Skeletal muscle tissue (tissue), 4 donors: ENCODE results near the gene TMEM233. TPM values are rescaled to one million over a fixed set of nuclear protein-coding genes. Genes with fewer than 3 reads are reported as not detected.
"Not testable (repeated sequence)": the region's sequence is repeated elsewhere in the genome, so short reads cannot be mapped to it uniquely, and the experiment has no call there.

Experiments
- H3K27ac ChIP-seq: one replicate; pipeline ENCODE4 v1.7.0; 2013; ENCODE audit warnings: mild to moderate bottlenecking, low read depth, low read length, inconsistent platforms
- H3K27me3 ChIP-seq, 3 donors: one replicate each; pipeline ENCODE4 v1.7.0; 2013; ENCODE audit warnings: low read length in 3 of 3; ENCODE audit not compliant: control insufficient read depth in 3 of 3, insufficient read depth in 3 of 3
- H3K36me3 ChIP-seq, 3 donors: one replicate each; pipeline ENCODE4 v1.7.0; 2013; ENCODE audit warnings: low read length in 3 of 3; ENCODE audit not compliant: control insufficient read depth in 3 of 3, insufficient read depth in 3 of 3
- H3K4me1 ChIP-seq, 3 donors: one replicate each; pipeline ENCODE4 v1.7.0; 2013; ENCODE audit warnings: low read length in 3 of 3, mild to moderate bottlenecking in 3 of 3; ENCODE audit not compliant: control insufficient read depth in 3 of 3, insufficient read depth in 3 of 3
- H3K4me3 ChIP-seq, 3 donors: one replicate each; pipeline ENCODE4 v1.7.0; 2013; ENCODE audit warnings: low read length in 3 of 3
- H3K9ac ChIP-seq, 3 donors: one replicate each; pipeline ENCODE4 v1.7.0; 2013; ENCODE audit warnings: low read length in 3 of 3, mild to moderate bottlenecking in 3 of 3, moderate library complexity in 2 of 3, low read depth in 1 of 3
- H3K9me3 ChIP-seq, 3 donors: one replicate each; pipeline ENCODE4 v1.7.0; 2013; ENCODE audit warnings: low read length in 3 of 3; ENCODE audit not compliant: control insufficient read depth in 3 of 3
- total RNA-seq: library from RNA; depleted of rRNA; stranded (reverse); fragments of >200 nt; gene quantifications from one replicate; pipeline ENCODE4 v1.2.3, GENCODE V29; 2014
- donor health status: Osteomylitis.

Gene TMEM233
- total RNA-seq, 1 donor from 2014 or later, result 1.0 TPM

DNA sequence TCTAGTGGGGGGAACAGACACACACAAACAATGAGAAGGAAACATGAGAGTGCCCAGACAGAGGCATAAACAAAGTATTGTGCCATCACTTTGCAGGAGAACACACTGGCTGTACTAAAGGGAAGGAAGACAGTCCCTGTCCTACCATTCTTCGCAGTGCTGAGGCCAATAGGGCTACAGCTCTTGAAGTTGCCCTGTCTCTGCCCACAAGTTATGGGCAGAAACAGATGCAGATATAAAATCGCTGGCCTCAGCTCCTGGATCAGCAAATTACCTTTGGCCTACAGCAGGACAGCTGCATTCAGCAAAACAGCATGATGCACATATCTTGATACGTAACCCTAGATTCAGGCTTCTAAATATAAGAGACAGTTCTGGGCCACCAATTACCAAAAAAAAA, 51.4 kb downstream of the TMEM233 start:
- H3K9me3 ChIP-seq, result no peaks in the 10 kb centered on the region
- peak overlapping the region; percentile 77 for H3K27ac ChIP-seq
- H3K36me3 ChIP-seq, result peaks cover 0 to 4% (median 0%) of the 10 kb centered on the region in 3 donors
- no peak overlapping the region for H3K9ac ChIP-seq
- no peaks in the 10 kb centered on the region for H3K27me3 ChIP-seq
- peak overlapping the region in 2 of 3 donors; percentile 15 to 35 for H3K4me3 ChIP-seq
- H3K4me1 ChIP-seq, result peaks cover 12 to 17% (median 13%) of the 10 kb centered on the region in 3 donors

DNA sequence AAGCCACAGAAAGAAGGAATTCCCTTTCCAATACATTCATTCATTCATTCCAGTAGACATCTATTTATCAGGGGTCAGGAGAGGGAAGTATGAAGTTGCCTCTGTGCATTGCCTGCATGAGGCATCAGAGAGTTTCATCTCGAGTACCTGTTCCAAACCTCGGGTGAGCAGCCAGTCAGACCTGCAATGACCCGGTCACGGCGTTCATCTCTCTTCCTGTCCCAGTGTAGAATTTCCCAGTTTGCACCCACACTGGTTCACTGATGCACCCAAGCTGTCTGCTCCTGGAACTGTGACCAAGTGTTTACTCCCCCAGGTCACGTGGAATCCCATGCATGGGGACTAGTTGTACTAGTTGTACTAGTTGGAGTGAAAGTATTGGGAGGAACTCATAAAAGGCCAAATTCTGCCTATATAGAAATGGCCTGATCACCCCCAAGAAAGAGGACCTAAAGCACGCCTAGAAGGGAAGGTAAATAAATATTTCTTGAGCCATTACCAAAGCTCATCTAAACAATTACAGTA, 52.0 kb downstream of the TMEM233 start:
- peak overlapping the region; percentile 77 for H3K27ac ChIP-seq
- no peaks in the 10 kb centered on the region for H3K27me3 ChIP-seq

DNA sequence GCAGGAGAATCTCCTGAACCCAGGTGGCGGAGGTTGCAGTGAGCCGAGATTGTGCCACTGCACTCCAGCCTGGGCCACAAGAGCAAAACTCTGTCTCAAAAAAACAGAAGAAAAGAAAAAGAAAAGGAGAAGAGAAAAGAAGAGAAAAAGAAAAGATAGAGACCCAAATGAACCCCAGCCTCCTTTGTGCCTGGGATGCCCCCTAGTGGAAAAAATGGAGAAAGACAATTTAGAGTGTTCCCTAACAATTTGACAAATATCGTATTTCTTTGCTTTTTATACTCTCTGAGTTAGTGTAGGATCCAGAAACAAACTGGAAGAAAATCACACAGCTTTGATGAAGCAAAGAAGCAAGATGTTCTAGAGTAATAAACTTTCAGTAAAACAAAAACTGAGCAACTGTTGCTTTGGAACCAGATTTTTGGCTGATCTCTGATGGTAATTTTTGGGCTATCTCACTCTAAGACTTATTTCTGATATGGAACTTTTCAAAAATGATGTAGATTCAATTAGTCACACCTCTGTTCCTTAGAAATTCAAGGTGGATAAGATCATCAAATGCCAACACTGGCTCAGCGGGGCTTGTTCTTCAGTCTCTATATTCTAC, 55.7 kb downstream of the TMEM233 start:
- H3K27me3 ChIP-seq, result no peaks in the 10 kb centered on the region
- H3K4me1 ChIP-seq, result peaks cover 8 to 11% (median 10%) of the 10 kb centered on the region in 3 donors
- H3K9ac ChIP-seq, result no peak overlapping the region
- no peak overlapping the region for H3K27ac ChIP-seq
- H3K9me3 ChIP-seq, result peaks cover 0 to 4% (median 0%) of the 10 kb centered on the region in 3 donors
- no peaks in the 10 kb centered on the region for H3K36me3 ChIP-seq
- no peak overlapping the region for H3K4me3 ChIP-seq

More for the DNA sequence above, 52.0 kb downstream of the TMEM233 start:
- H3K4me1 ChIP-seq, result peaks cover 12 to 17% (median 13%) of the 10 kb centered on the region in 3 donors
- H3K9me3 ChIP-seq, result no peaks in the 10 kb centered on the region
- peak overlapping the region in 1 of 3 donors; percentile 2 for H3K4me3 ChIP-seq
- H3K9ac ChIP-seq, result no peak overlapping the region
- H3K36me3 ChIP-seq, result peaks cover 0 to 4% (median 0%) of the 10 kb centered on the region in 3 donors

DNA sequence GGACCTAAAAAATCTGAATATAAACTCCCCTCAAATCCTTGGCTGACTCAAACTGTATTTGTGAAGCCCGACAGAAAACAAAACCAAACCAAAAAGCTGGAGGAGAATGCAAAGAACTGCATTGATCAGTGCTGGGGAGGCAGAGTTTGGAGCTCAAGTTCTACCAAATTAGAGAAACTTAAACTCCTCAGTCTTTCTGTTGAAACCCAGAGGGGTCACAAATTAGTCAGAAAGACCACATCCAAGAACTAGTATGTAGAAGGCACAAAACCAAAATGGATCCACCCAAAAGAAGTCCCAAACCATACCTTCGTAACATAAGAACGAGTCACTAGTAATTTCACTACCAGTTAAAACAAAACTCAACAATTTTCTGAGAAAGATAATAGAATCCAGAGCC, 59.1 kb downstream of the TMEM233 start:
- H3K9me3 ChIP-seq, result peaks cover 0 to 4% (median 0%) of the 10 kb centered on the region in 3 donors
- H3K4me3 ChIP-seq, result no peak overlapping the region
- H3K36me3 ChIP-seq, result no peaks in the 10 kb centered on the region
- H3K4me1 ChIP-seq, result no peaks in the 10 kb centered on the region
- no peaks in the 10 kb centered on the region for H3K27me3 ChIP-seq
- H3K9ac ChIP-seq, result no peak overlapping the region
- no peak overlapping the region for H3K27ac ChIP-seq

DNA sequence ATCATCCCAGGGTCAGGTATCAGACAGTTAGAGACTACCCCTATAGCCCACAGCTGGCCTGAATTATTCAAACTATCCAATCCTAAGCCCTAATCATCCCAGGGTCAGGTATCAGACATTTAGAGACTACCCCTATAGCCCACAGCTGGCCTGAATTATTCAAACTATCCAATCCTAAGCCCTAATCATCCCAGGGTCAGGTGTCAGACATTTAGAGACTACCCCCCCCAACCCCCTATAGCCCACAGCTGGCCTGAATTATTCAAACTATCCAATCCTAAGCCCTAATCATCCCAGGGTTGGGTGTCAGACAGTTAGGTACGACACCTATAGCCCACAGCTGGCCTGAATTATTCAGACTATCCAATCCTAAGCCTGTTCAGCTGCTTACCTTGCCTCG, 63.4 kb downstream of the TMEM233 start:
- not testable (repeated sequence) for H3K27ac ChIP-seq

DNA sequence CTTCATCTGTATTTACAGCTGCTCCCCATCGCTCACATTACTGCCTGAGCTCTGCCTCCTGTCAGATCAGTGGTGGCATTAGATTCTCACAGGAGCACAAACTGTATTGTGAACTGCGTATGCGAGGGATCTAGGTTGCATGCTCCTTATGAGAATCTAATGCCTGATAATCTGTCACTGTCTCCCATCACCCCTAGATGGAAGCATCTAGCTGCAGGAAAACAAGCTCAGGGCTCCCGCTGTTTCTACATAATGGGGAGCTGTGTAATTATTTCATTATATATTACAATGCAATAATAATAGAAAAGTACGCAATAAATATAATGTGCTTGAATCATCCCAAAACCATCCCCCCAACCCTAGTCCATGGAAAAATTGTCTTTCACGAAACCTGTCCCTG, 64.6 kb downstream of the TMEM233 start:
- H3K9me3 ChIP-seq, H3K36me3 ChIP-seq, H3K27me3 ChIP-seq, H3K4me3 ChIP-seq, H3K9ac ChIP-seq, H3K4me1 ChIP-seq, H3K27ac ChIP-seq: not testable (repeated sequence)

More for the DNA sequence above, 63.4 kb downstream of the TMEM233 start:
- H3K4me3 ChIP-seq, H3K36me3 ChIP-seq, H3K4me1 ChIP-seq, H3K9ac ChIP-seq, H3K27me3 ChIP-seq, H3K9me3 ChIP-seq: not testable (repeated sequence)

DNA sequence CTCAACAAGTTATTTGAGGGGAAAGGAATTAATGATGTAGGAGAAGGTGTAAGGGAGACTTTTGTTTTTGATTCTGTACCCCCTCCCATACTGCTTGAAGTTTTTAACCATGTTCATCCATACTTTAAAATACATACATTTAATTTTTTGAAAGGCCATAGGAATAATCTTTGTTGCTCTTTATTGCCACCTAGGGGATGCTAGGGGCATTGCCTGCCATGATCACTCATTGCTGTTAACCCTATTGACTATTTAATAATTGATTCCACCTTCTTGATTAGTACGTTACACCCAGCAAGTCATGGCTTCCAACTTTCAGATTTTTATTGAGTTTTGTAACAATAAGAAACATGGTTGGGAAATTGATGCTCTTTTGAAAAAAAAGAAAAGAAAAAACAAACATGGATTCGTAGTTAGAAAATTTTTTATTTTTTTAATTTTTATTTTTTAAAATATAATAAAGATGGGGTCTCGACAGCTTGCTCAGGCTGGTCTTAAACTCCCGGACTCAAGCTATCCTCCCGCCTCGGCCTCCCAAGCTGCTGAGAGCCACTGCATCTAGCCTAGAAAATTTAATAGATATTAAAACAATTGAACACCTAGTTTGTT, 65.8 kb downstream of the TMEM233 start:
- H3K4me1 ChIP-seq, result no peaks in the 10 kb centered on the region

DNA sequence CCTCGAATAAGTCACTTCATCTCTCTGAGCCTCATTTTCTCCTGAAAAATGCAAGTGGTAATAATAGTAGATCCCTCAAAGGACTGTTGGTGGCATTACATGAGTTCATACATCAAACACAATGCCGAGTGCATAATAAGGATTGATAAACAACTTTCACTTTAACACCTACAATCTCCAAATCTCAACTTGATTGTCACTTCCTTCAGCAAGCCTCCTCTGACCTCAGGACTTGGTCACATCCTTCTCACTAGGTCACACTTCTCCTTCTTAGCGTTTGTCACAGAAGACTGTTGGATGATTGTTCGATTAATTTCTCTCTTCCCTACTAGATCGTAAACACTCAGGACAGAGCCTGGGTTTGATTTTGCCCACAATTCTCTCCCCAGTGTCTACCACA, 66.5 kb downstream of the TMEM233 start:
- Histone ChIP-seq H3K9me3 (no peaks in the 10 kb centered on the region), H3K4me3 (no peak overlapping the region), H3K36me3 (no peaks in the 10 kb centered on the region), H3K27ac (no peak overlapping the region), H3K27me3 (no peaks in the 10 kb centered on the region), H3K9ac (no peak overlapping the region), H3K4me1 (no peaks in the 10 kb centered on the region)

More for the DNA sequence above, 65.8 kb downstream of the TMEM233 start:
- Histone ChIP-seq H3K4me3 (no peak overlapping the region), H3K27me3 (no peaks in the 10 kb centered on the region), H3K27ac (no peak overlapping the region), H3K9ac (no peak overlapping the region), H3K9me3 (no peaks in the 10 kb centered on the region), H3K36me3 (no peaks in the 10 kb centered on the region)

DNA sequence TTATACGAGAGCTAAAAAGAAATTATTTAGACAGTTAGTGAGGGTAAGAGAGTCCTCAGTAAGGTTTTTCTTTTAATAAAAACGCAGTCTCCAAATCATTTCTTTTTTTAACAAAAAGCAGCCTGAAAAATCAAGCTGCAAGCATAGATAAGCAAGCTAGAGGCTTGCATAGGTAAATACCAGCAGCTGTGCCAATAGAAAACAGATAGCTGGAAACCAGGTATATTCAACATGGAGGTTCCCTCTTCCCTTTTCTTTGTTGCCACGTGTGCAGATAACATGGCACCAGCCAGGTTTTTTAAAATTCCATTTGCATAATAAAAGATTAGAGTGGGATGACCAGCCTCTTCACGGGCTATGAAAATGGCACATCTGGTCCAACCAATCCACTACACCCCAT, 68.3 kb downstream of the TMEM233 start:
- Histone ChIP-seq H3K9me3 (no peaks in the 10 kb centered on the region), H3K36me3 (no peaks in the 10 kb centered on the region), H3K4me3 (no peak overlapping the region), H3K27ac (no peak overlapping the region), H3K9ac (no peak overlapping the region), H3K4me1 (peaks cover 1 to 2% (median 2%) of the 10 kb centered on the region in 3 donors), H3K27me3 (no peaks in the 10 kb centered on the region)

DNA sequence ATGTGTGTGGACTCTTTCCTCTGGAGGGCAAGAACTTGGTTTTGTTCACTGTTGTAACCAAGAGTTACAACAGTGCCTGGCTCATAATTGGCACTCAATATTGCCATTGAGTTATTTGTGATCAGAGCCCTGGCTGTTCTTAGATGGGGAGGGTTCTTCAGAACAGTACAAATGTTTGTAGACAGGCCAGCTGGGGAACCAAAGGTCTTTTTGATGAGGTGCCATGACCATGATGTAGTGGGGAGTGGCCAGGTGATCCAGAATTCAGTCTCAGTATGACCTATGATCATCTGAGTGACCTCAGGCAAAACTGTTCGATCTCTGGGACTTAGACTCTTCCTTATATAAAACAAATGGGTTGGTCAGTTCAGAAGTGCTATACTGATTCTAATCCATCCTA, 71.1 kb downstream of the TMEM233 start:
- H3K4me3 ChIP-seq, result no peak overlapping the region
- H3K36me3 ChIP-seq, result no peaks in the 10 kb centered on the region
- H3K9ac ChIP-seq, result no peak overlapping the region
- no peaks in the 10 kb centered on the region for H3K9me3 ChIP-seq
- no peaks in the 10 kb centered on the region for H3K27me3 ChIP-seq
- H3K4me1 ChIP-seq, result peaks cover 12 to 20% (median 13%) of the 10 kb centered on the region in 3 donors
- no peak overlapping the region for H3K27ac ChIP-seq
